ENCODE data around the gene OR5B3. TPM values are rescaled to one million over a fixed set of nuclear protein-coding genes. Genes with fewer than 3 reads are reported as not detected.
"Not testable (repeated sequence)": the region's sequence is repeated elsewhere in the genome, so short reads cannot be mapped to it uniquely, and the experiment has no call there.

OR5B3 gene
- total RNA-seq, 4 donors from 2014 or later = not detected

- no peak overlapping the region for H3K27ac ChIP-seq
- in situ Hi-C loops (cut with MboI; ENCODE audit: low sequenced_read_pairs in 4 of 4) = no loop called here
- H3K36me3 ChIP-seq = no peaks in the 10 kb centered on the region
- H3K27me3 ChIP-seq = no peaks in the 10 kb centered on the region
- no peaks in the 10 kb centered on the region for H3K4me1 ChIP-seq
- no peak overlapping the region for H3K4me3 ChIP-seq
- H3K9me3 ChIP-seq = peaks cover 0 to 8% (median 0%) of the 10 kb centered on the region in 3 donors
- TF ChIP-seq POLR2A (IDR thresholded peaks at IDR 0.05) (no peak), CTCF (IDR thresholded peaks at IDR 0.05 in 4 of 5, conservative IDR thresholded peaks at IDR 0.05 in 1 of 5) (no peak)
- DNase-seq (no peak), ATAC-seq (no peak)
- intact Hi-C loops (cut with DNase I; ENCODE audit: low total_unique reads) = no loop called here
Observed at GRCh38 chr11:58438486-58438885, 31.8 kb upstream of the OR5B3 start.

- Histone ChIP-seq H3K9me3 (peaks cover 0 to 8% (median 0%) of the 10 kb centered on the region in 3 donors), H3K27ac (no peak overlapping the region), H3K27me3 (no peaks in the 10 kb centered on the region), H3K36me3 (no peaks in the 10 kb centered on the region), H3K4me1 (no peaks in the 10 kb centered on the region), H3K4me3 (no peak overlapping the region)
- DNase-seq = no peak
- TF ChIP-seq POLR2A (IDR thresholded peaks at IDR 0.05) (no peak), CTCF (IDR thresholded peaks at IDR 0.05 in 4 of 5, conservative IDR thresholded peaks at IDR 0.05 in 1 of 5) (no peak)
- intact Hi-C loops (cut with DNase I; ENCODE audit: low total_unique reads) (no loop called here), in situ Hi-C loops (cut with MboI; ENCODE audit: low sequenced_read_pairs in 4 of 4) (no loop called here)
- ATAC-seq = no peak
Observed at GRCh38 chr11:58434217-58434616, 27.5 kb upstream of the OR5B3 start.

GRCh38 chr11:58433638-58434203 is 27.0 kb upstream of the OR5B3 start:
- TF ChIP-seq POLR2A (IDR thresholded peaks at IDR 0.05) = no peak
- TF ChIP-seq CTCF (IDR thresholded peaks at IDR 0.05 in 4 of 5, conservative IDR thresholded peaks at IDR 0.05 in 1 of 5) = no peak
- ATAC-seq (no peak), DNase-seq (no peak)
- in situ Hi-C loops (cut with MboI; ENCODE audit: low sequenced_read_pairs in 4 of 4) (no loop called here), intact Hi-C loops (cut with DNase I; ENCODE audit: low total_unique reads) (no loop called here)
- no peak overlapping the region for H3K27ac ChIP-seq
- H3K36me3 ChIP-seq = no peaks in the 10 kb centered on the region
- no peaks in the 10 kb centered on the region for H3K27me3 ChIP-seq
- peaks cover 0 to 8% (median 0%) of the 10 kb centered on the region in 3 donors for H3K9me3 ChIP-seq
- no peaks in the 10 kb centered on the region for H3K4me1 ChIP-seq
- no peak overlapping the region for H3K4me3 ChIP-seq

GRCh38 chr11:58429273-58429672 is 22.6 kb upstream of the OR5B3 start:
- intact Hi-C loops (cut with DNase I; ENCODE audit: low total_unique reads) = no loop called here
- in situ Hi-C loops (cut with MboI; ENCODE audit: low sequenced_read_pairs in 4 of 4) = no loop called here
- TF ChIP-seq CTCF (IDR thresholded peaks at IDR 0.05 in 4 of 5, conservative IDR thresholded peaks at IDR 0.05 in 1 of 5) (no peak), POLR2A (IDR thresholded peaks at IDR 0.05) (no peak)
- no peak for ATAC-seq
- Histone ChIP-seq H3K9me3 (no peaks in the 10 kb centered on the region), H3K4me1 (no peaks in the 10 kb centered on the region), H3K27ac (no peak overlapping the region), H3K4me3 (no peak overlapping the region), H3K27me3 (no peaks in the 10 kb centered on the region), H3K36me3 (no peaks in the 10 kb centered on the region)
- no peak for DNase-seq

GRCh38 chr11:58428021-58428420 is 21.3 kb upstream of the OR5B3 start, which contains the start of gene OR5B2:
OR5B2 (minus strand) TSS chr11:58428121; CDS start chr11:58423261, 4,860 bp downstream.
- Histone ChIP-seq H3K27me3 (no peaks in the 10 kb centered on the region), H3K4me3 (no peak within 1 kb of the TSS), H3K4me1 (no peaks in the 10 kb centered on the region), H3K36me3 (no peaks in the 10 kb centered on the region), H3K9me3 (no peaks in the 10 kb centered on the region), H3K27ac (no peak within 1 kb of the TSS)
- no peak for TF ChIP-seq POLR2A (IDR thresholded peaks at IDR 0.05)
- TF ChIP-seq CTCF (IDR thresholded peaks at IDR 0.05 in 4 of 5, conservative IDR thresholded peaks at IDR 0.05 in 1 of 5) = no peak
- DNase-seq (no peak), ATAC-seq (no peak)
- in situ Hi-C loops (cut with MboI; ENCODE audit: low sequenced_read_pairs in 4 of 4) (no loop called here), intact Hi-C loops (cut with DNase I; ENCODE audit: low total_unique reads) (no loop called here)

GRCh38 chr11:58399622-58400021 is 7.1 kb downstream of the OR5B3 start:
- H3K9me3 ChIP-seq; intact Hi-C loops (cut with DNase I; ENCODE audit: low total_unique reads); H3K36me3 ChIP-seq; H3K4me1 ChIP-seq; H3K27ac ChIP-seq; H3K27me3 ChIP-seq; H3K4me3 ChIP-seq; ATAC-seq; in situ Hi-C loops (cut with MboI; ENCODE audit: low sequenced_read_pairs in 4 of 4); DNase-seq: not testable (repeated sequence)

Data from gastrocnemius medialis (tissue), 4 donors.